Parathyroid adenoma (tissue), 2 donors: ENCODE data around the gene SIRPG.
"Not testable (repeated sequence)": the region's sequence is repeated elsewhere in the genome, so short reads cannot be mapped to it uniquely, and the experiment has no call there.

ENCODE experiments used
- H2AFZ ChIP-seq: fragments of 300-600 bp; sonication (generic); one replicate; pipeline ENCODE4 v1.7.0; 2017; ENCODE audit warnings: antibody characterized with exemption, mild to moderate bottlenecking
- H3K27ac ChIP-seq: fragments of 300-600 bp; sonication (generic); one replicate; pipeline ENCODE4 v1.7.0; 2017
- H3K27me3 ChIP-seq: fragments of 300-600 bp; sonication (generic); one replicate; pipeline ENCODE4 v1.7.0; 2017; ENCODE audit warnings: low read length; ENCODE audit not compliant: control insufficient read depth, insufficient read depth
- H3K36me3 ChIP-seq: fragments of 300-600 bp; sonication (generic); one replicate; pipeline ENCODE4 v1.7.0; 2017; ENCODE audit warnings: low read length; ENCODE audit not compliant: control insufficient read depth, insufficient read depth
- H3K4me1 ChIP-seq: fragments of 300-600 bp; sonication (generic); one replicate; pipeline ENCODE4 v1.7.0; 2017; ENCODE audit warnings: control low read depth
- H3K4me2 ChIP-seq: fragments of 300-600 bp; sonication (generic); one replicate; pipeline ENCODE4 v1.7.0; 2017; ENCODE audit warnings: low read length
- H3K4me3 ChIP-seq: fragments of 300-600 bp; sonication (generic); one replicate; pipeline ENCODE4 v1.7.0; 2017; ENCODE audit warnings: low read depth, low read length
- H3K79me2 ChIP-seq: fragments of 300-600 bp; sonication (generic); one replicate; pipeline ENCODE4 v1.7.0; 2017; ENCODE audit warnings: control low read depth
- H3K9ac ChIP-seq: fragments of 300-600 bp; sonication (generic); one replicate; pipeline ENCODE4 v1.7.0; 2017; ENCODE audit warnings: mild to moderate bottlenecking
- H3K9me3 ChIP-seq: fragments of 300-600 bp; sonication (generic); one replicate; pipeline ENCODE4 v1.7.0; 2017; ENCODE audit warnings: low read length; ENCODE audit not compliant: control insufficient read depth
- CTCF ChIP-seq: fragments of 300-600 bp; sonication (generic); IDR thresholded peaks from one replicate; pipeline ENCODE4 v1.7.0; 2017; ENCODE audit warnings: antibody characterized with exemption, mild to moderate bottlenecking
- donor health status: primary hyperparathyroidism.

SIRPG gene

GRCh38 chr20:1657556-1658334 lies at the start of gene SIRPG:
TSS of gene SIRPG (minus strand) at chr20:1657779. CDS start at chr20:1657714, 65 bp downstream.
- H3K36me3 ChIP-seq = no peaks in the 10 kb centered on the region
- no peak for TF ChIP-seq CTCF
- no peaks in the 10 kb centered on the region for H3K79me2 ChIP-seq
- no peak within 1 kb of the TSS for H3K4me3 ChIP-seq
- no peak within 1 kb of the TSS for H3K4me2 ChIP-seq
- no peaks in the 10 kb centered on the region for H3K27me3 ChIP-seq
- H3K27ac ChIP-seq = no peak within 1 kb of the TSS
- no peak within 1 kb of the TSS for H3K9ac ChIP-seq
- no peaks in the 10 kb centered on the region for H3K4me1 ChIP-seq
- no peaks in the 10 kb centered on the region for H3K9me3 ChIP-seq
- H2AFZ ChIP-seq = no peak within 1 kb of the TSS

- not testable (repeated sequence) for H3K4me3 ChIP-seq, H3K79me2 ChIP-seq, H3K27me3 ChIP-seq, H3K4me1 ChIP-seq, H3K27ac ChIP-seq, H3K4me2 ChIP-seq, H3K9me3 ChIP-seq, H3K36me3 ChIP-seq, H3K9ac ChIP-seq, H2AFZ ChIP-seq
Observed at GRCh38 chr20:1706887-1707286, 49.3 kb upstream of the SIRPG start.

- Histone ChIP-seq H3K4me2 (no peak overlapping the region), H3K4me1 (no peaks in the 10 kb centered on the region), H3K9ac (no peak overlapping the region), H3K36me3 (no peaks in the 10 kb centered on the region), H3K4me3 (no peak overlapping the region), H3K27ac (no peak overlapping the region), H3K79me2 (no peaks in the 10 kb centered on the region), H2AFZ (no peak overlapping the region), H3K9me3 (no peaks in the 10 kb centered on the region), H3K27me3 (no peaks in the 10 kb centered on the region)
- TF ChIP-seq CTCF = no peak
Observed at GRCh38 chr20:1706079-1706478, 48.5 kb upstream of the SIRPG start.

- Histone ChIP-seq H3K4me2 (no peak overlapping the region), H3K27ac (no peak overlapping the region), H3K27me3 (no peaks in the 10 kb centered on the region), H3K4me3 (no peak overlapping the region), H3K4me1 (no peaks in the 10 kb centered on the region), H3K9me3 (no peaks in the 10 kb centered on the region), H3K36me3 (no peaks in the 10 kb centered on the region), H3K9ac (no peak overlapping the region), H2AFZ (no peak overlapping the region), H3K79me2 (no peaks in the 10 kb centered on the region)
- no peak for TF ChIP-seq CTCF
Observed at GRCh38 chr20:1702855-1703254, 45.3 kb upstream of the SIRPG start.

- no peak overlapping the region for H3K4me2 ChIP-seq
- H3K9ac ChIP-seq = no peak overlapping the region
- H3K4me3 ChIP-seq = no peak overlapping the region
- TF ChIP-seq CTCF = no peak
- H3K79me2 ChIP-seq = no peaks in the 10 kb centered on the region
- no peaks in the 10 kb centered on the region for H3K27me3 ChIP-seq
- H3K4me1 ChIP-seq = no peaks in the 10 kb centered on the region
- H3K36me3 ChIP-seq = no peaks in the 10 kb centered on the region
- no peaks in the 10 kb centered on the region for H3K9me3 ChIP-seq
- H3K27ac ChIP-seq = no peak overlapping the region
- H2AFZ ChIP-seq = no peak overlapping the region
Observed at GRCh38 chr20:1702328-1702727, 44.7 kb upstream of the SIRPG start.
